ENCODE data around the gene KCTD2.

The KCTD2 gene

DNA sequence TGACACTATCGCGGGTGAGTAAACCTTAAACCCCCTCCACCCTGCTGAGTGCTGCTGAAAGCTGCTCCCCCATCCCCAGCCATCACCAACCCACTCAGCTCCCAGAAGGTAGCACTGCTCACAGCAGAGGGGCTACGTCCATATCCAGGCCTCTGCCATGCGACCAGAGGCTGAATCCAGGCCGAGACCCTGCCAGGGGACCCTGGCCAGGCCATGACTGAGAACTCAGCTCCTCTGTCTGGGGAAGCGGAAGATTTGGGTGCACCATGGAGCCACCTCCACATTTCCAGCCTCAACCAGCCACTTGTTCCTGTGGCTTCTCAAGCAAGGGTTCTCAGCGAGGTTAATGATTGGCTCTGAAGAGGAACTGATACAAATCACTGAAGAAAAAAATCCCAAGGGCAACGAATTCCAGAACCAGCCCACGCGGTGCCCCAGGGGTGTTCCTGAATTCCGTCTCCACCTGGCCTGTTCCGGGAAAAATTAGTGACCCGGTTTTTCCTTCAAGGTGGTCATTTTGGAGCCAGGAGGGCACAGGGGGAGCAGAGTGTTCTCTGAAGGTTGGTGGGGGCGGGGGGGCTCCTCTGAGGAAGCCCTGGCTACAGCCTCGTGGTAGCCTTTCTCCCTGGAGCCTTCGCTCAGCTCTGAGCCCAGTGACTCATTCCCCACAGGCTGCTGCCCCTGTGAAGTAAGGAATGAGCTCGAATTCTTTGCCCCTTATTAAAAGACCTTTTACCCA, 31.4 kb downstream of the KCTD2 start:
- DNase-seq, result no peak

GRCh38 chr17:75079023-75079373, 32.0 kb downstream of the KCTD2 start:
- DNase-seq, result no peak

DNA sequence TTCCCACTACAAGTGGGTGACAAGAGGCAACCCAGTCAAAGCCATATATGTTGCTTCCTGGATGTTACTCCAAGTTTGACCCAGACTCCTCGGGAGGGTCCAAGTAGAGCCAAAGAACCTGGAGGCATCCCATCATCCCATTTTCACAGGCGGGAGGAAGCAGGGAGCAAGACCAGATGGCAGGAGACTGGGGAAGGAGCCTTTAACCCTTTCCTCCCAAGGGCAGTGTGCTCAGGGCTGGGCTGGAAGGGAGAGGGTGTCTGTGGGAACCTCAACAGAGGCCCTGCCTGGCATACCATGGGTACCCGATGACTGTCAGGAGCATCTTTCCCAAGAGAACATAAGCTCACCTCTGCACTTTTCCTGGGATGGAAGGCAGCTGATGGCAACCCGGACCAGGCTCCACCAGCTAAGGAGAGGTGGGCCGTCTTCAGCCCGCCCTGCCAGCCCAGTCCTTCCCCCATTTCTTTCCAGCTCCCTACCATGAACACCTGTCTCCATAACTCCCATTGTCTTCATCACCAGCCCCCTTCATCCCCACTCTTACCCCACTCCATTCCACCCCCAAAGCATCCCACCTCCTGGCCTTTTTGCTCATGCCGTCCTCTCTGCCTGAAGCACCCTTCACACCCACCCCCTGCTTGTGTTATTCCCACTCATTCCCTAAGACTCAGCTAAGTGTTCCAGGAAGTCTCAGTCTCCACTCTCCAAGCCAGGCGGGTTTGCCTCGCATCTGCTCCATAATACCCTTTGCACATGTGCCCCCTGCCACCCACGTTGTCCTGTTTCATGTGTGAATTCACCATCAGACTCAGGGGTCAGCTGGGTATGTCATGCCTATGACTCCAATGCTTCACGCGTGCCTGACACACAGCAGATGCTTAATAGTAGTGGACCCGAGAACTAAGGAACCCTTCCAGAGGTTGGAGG, 34.9 kb downstream of the KCTD2 start:
- DNase-seq, result no peak

DNA sequence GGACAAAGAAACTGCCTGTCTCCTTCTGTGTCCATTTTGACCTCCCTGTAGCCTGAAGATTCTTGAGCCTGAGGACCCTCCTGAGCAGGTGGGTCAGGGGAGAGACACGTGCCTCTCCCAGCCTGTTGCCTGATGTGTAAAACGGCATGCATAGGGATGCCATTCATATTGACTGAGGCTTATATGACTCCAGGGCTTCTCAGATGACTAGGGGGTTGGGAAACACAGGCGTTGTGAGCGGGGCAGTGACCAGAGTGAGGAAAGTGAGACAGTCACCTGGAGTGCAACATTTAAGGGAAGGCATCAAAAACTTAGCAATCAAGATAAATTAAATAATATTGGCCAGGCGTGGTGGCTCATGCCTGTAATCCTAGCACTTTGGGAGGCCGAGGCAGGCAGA, 35.7 kb downstream of the KCTD2 start:
- no peak for DNase-seq

- no peak for DNase-seq
Measured at GRCh38 chr17:75084039-75084660, 37.1 kb downstream of the KCTD2 start.

DNA sequence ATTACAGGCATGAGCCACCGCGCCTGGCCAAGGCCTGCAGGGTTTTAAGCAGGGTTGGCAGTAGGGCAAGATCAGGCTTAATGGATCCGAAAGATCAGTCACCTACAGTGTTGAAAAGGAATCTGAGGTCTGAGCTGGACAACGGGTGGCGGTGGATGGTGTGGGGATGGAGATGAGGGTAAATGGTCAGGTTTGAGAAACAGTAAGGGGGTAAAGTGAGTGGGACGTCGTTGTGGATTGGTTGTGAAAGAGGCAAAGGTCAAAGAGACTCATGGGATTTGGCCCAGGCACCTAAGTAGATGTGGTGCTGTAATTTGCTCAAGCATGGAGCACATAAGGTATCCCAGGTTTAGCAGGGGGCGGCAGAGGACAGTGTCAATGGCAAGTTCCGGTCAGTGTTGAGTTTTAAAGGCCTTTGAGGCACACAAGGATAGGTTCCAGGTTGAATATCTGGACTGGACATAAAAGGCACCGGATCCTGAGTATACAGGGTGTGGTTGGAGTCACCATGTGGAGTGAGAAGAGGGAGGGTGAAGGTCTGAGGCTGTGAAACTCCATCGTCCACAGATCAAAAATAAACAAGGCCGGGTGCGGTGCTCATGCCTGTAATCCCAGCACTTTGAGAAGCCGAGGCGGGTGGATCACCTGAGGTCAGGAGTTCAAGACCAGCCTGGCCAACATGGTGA, 39.6 kb downstream of the KCTD2 start:
- no peak for DNase-seq

DNA sequence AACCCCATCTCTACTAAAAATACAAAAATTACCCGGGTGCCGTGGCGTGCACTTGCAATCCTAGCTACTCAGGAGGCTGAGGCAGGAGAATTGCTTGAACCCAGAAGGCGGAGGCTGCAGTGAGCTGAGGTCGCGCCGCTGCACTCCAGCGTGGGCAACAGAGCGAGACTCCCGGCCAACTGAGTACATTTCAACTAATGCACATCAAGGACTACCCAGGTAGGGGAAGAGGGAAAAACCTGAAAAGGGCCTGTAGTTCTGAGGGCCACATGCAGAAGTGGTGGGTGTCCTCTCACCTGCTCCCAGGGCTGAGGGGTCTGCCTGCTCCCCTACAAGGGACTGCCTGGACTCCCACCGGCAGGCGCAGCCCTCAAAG, 40.1 kb downstream of the KCTD2 start:
- DNase-seq, result no peak

DNA sequence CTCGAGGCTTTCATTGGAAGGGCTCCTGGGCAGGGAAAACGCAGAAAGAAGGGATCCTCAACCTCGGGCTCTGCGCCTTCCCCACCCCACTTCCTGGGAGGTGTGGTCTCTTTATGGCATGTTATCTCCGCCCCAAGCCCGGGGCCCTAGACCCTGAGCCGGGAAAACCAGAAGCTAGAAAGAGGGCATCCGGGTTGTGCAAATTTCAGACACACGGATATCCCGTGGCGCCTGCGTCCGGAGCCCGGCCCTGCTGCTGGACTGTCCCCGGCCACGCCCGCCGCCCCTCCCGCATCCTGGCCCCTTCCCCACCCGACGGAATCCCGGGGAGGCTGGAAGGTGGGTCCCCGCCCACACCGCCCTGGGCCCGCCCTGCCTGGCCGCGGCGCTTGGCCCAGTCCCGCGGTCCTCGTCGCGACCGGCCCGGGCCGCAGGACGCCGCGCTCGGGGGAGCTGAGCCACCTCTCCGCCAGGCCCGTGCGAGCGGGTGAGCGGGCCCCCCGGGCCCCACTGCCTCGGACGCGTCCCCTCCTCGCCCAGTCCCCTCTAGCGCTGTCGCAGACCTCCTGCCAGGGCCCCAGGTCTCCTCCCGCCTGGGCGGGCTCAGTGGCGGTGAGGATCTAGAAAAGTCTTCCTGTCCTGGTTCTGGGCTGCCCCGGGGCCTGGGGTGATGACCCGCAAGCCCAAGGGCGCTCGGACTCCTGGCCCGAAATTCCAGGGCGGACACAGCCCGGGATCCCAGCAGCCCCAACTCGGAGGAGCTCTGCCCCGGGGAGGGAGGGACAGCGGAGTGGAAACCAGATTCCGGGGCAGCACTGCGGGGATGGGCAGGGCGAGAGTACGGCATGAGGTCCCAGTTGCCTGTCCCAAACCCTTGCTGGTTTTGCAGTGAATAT, 40.8 kb downstream of the KCTD2 start, which contains the start of gene SLC16A5:
Gene SLC16A5 (plus strand): TSS at position 397 of the 896 bp plus-strand sequence. CDS start 5,683 bp downstream, outside the sequence.
- no peak for DNase-seq

DNA sequence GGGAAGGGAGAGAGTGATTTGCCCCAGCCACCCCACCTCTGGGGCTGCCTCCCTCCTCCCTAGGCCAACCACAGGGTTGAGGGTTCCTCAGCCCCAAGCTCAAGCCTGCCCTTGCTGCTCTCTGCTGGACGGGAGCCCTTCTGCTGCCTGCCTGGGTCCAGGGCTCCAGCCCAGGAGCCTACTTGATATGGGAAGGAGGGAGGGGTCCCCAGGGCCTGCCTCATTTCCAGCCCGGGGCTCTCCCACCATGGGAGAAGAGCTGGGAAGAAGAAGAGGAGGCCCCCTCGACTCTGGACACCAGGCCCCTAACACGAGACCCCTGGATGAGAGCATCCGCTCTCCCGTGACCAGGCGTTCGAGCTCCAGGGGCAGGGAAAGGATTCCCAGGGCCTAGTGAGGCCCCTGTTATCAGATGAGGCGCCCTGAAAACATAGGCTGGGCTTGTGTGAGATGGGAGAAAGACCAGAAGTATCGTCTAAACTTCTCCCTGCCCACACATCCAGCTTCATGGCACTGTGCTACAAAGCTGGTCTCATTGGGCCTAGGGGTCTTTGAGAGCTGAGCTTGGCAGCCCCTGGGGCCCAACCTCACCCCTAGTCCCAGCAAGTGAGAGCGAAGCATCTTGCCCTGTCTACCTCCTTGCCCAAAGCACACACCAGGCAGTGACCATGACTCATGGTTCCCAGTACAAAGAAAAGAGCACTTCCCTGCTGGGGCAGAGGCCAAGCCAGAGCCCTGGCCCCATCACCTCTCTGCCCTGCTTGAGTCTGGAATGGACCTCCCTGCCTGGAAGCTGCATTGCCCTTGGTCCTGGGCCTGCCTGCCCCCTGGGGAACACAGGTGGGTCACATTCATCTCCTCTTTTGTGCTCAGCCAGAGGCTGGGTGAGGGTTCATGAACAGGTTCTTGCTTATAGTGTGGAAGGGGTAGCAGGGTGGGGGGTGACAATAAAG, 41.7 kb downstream of the KCTD2 start:
- DNase-seq, result no peak

GRCh38 chr17:75090871-75091854, 44.1 kb downstream of the KCTD2 start:
- DNase-seq, result no peak

- no peak for DNase-seq
Measured at GRCh38 chr17:75091855-75092327, 44.9 kb downstream of the KCTD2 start.

DNA sequence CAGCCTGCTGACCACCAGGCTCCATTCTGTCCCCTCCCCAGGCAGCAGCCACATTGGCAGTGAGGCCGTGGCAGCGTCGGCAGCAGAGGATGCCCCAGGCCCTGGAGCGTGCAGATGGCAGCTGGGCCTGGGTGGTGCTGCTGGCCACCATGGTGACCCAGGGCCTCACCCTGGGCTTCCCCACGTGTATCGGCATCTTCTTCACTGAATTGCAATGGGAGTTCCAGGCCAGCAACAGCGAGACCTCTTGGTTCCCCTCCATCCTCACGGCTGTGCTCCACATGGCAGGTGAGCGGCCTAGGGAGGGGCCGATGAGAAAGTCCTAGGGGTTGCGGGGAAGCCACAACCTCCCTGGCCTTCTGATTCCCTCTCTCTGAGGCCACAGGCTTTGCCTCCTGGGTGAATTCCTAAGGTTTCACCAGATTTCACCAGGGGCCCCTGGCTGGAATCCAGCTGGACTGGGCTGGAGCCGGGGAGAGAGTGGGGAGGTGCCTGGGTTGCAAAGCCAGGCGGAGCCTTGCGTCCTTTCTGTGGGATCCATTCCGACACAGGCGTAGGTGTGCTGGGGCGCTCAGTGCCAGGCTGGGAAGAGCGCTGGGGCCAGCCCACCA, 46.6 kb downstream of the KCTD2 start:
- DNase-seq, result no peak

GRCh38 chr17:75094871-75095399, 47.9 kb downstream of the KCTD2 start:
- DNase-seq, result no peak

DNA sequence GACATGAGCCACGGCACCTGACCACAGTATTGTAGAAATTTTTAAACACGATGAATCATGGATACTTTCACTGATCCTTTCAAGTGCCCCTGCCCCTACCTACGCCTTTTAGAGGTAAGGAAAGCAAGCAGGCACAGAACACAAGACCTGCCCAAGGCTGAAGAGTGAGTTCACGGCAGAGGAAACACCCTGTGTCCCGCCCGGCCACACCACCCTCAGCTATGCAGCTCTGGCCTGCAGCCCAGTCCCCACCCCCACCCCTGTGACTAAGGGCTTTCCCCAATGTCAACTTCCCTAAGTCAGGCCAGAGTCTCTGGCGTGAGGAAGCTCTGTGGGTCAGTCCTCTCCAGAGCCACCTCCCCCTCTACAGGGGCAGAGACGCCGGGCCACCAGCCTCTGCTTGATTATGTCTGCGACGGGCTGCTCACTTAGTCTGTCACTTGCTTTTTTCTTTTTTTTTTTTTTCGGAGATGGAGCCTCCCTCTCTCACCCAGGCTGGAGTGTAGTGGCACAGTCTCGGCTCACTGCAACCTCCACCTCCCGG, 49.1 kb downstream of the KCTD2 start:
- no peak for DNase-seq

- no peak for DNase-seq
Measured at GRCh38 chr17:75097865-75098264, 50.8 kb downstream of the KCTD2 start.

DNA sequence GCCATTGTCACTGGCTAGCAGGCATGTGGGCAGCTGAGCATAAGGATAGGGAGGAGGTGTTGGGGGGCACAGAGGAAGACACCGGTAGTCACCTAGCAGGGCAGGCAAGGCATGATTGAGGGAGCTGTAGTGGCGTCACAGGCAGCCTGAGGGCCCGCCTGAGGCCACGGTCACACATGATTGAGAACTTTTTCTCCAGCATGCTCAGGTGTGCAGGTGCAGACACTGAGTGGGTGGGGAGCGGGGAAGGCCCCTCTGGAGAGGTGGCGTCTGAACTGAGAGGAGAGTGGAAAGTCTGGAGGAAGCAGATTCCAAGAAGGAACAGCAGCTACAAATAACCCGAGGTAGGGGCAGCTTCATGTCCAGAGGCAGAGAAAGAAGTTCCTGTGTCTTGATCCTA, 51.8 kb downstream of the KCTD2 start:
- no peak for DNase-seq

DNA sequence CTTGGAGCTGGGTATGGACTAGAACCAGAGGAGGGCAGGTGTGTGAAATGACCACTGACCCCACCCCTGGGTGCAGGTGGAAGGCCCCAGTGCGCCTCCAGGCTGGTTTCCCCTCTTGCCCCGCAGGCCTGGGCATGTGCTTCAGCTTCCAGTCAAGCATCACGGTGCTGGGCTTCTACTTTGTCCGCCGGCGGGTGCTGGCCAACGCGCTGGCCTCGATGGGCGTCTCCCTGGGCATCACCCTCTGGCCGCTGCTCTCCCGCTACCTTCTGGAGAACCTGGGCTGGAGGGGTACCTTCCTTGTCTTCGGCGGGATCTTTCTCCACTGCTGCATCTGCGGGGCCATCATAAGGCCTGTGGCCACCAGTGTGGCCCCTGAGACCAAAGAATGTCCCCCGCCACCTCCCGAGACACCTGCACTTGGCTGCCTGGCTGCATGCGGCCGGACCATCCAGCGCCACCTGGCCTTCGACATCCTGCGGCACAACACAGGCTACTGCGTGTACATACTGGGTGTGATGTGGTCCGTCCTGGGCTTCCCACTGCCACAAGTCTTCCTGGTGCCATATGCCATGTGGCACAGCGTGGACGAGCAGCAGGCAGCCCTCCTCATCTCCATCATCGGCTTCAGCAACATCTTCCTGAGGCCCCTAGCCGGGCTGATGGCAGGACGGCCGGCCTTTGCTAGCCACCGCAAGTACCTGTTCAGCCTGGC, 53.0 kb downstream of the KCTD2 start:
- no peak for DNase-seq

DNA sequence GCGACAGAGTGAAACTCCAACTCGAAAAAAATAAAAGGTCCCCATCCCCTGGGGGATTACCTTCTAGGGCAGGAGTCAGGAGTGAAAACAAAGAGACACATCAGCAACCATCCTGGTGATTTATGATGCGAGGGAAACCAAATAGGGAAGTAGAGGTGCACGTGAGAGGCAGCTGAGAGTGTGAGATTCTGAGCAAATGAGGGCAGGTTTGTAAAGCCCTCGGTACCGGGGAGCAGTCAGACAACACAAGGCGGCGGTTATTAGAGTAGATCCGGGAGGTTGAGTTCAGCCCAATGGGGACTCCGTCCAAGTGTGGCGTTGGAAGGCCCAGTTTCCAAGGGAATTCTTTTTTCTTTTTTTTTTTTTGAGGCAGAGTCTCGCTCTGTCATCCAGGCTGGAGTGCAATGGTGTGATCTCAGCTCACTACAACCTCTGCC, 55.4 kb downstream of the KCTD2 start:
- no peak for DNase-seq

Data from cerebellar nuclear complex (tissue), 1 donor.